GM23248 (cell line): ENCODE data around the gene XG. TPM values are rescaled to one million over a fixed set of nuclear protein-coding genes. Genes with fewer than 3 reads are reported as not detected.
"Not testable (repeated sequence)": the region's sequence is repeated elsewhere in the genome, so short reads cannot be mapped to it uniquely, and the experiment has no call there.

Experiments used
- DNase-seq: peaks from one replicate; pipeline ENCODE4 v3.0.0-alpha.2; 2015
- H2AFZ ChIP-seq: fragments of 200-600 bp; sonication (generic); 2 replicates; pipeline ENCODE4 v1.6.1; 2016; ENCODE audit warnings: antibody characterized with exemption
- H3F3A ChIP-seq: fragments of 200-600 bp; sonication (generic); 2 replicates; pipeline ENCODE4 v1.6.1; 2016; ENCODE audit warnings: mild to moderate bottlenecking, antibody characterized with exemption, mixed run types; ENCODE audit not compliant: insufficient read depth
- H3K27ac ChIP-seq: fragments of 200-600 bp; sonication (generic); 2 replicates; pipeline ENCODE4 v1.5.1; 2016; ENCODE audit warnings: mild to moderate bottlenecking
- H3K27me3 ChIP-seq: fragments of 200-600 bp; sonication (generic); replicated peaks from 2 replicates; pipeline ENCODE4 v1.6.1; 2016; ENCODE audit warnings: mild to moderate bottlenecking; ENCODE audit not compliant: insufficient read depth
- H3K36me3 ChIP-seq: fragments of 200-600 bp; sonication (generic); 2 replicates; pipeline ENCODE4 v1.6.1; 2016; ENCODE audit warnings: low read depth, mild to moderate bottlenecking
- H3K4me1 ChIP-seq: fragments of 200-600 bp; sonication (generic); 2 replicates; pipeline ENCODE4 v1.6.1; 2016; ENCODE audit warnings: mild to moderate bottlenecking; ENCODE audit not compliant: insufficient read depth
- H3K4me2 ChIP-seq: fragments of 200-600 bp; sonication (generic); one replicate; pipeline ENCODE4 v1.6.1; 2016; ENCODE audit warnings: mild to moderate bottlenecking; ENCODE audit not compliant: unreplicated experiment
- H3K4me3 ChIP-seq: fragments of 200-600 bp; sonication (generic); 2 replicates; pipeline ENCODE4 v1.5.1; 2016; ENCODE audit warnings: mild to moderate bottlenecking
- H3K79me2 ChIP-seq: fragments of 200-600 bp; sonication (generic); 2 replicates; pipeline ENCODE4 v1.6.1; 2016; ENCODE audit warnings: mild to moderate bottlenecking; ENCODE audit not compliant: insufficient read depth
- H3K9ac ChIP-seq: fragments of 200-600 bp; sonication (generic); 2 replicates; pipeline ENCODE4 v1.6.1; 2016; ENCODE audit warnings: mild to moderate bottlenecking
- H3K9me2 ChIP-seq: fragments of 200-600 bp; sonication (generic); 2 replicates; pipeline ENCODE4 v1.6.1; 2016; ENCODE audit warnings: mixed run types, mild to moderate bottlenecking, moderate library complexity; ENCODE audit not compliant: insufficient read depth
- H3K9me3 ChIP-seq: fragments of 200-600 bp; sonication (generic); one replicate; pipeline ENCODE4 v1.6.1; 2017; ENCODE audit warnings: low read depth
- H4K20me1 ChIP-seq: fragments of 200-600 bp; sonication (generic); 2 replicates; pipeline ENCODE4 v1.6.0; 2016; ENCODE audit not compliant: insufficient read depth
- EZH2 ChIP-seq: fragments of 200-600 bp; sonication (generic); IDR thresholded peaks from 2 replicates; pipeline ENCODE4 v1.6.1; 2018; ENCODE audit warnings: antibody characterized with exemption, mild to moderate bottlenecking; ENCODE audit not compliant: insufficient read depth, poor library complexity, severe bottlenecking
- EZH2phosphoT487 ChIP-seq: fragments of 200-600 bp; sonication (generic); IDR thresholded peaks from 2 replicates; pipeline ENCODE4 v1.6.1; 2018; ENCODE audit warnings: antibody characterized with exemption, moderate library complexity, mild to moderate bottlenecking, low read depth; ENCODE audit not compliant: insufficient read depth
- WGBS, 2 experiments: methylation state at CpG; one replicate each; pipeline ENCODE4 v1.1.6; 2015 to 2017; ENCODE audit warnings: low lambda C conversion rate in 2 of 2, low coverage in 1 of 2; ENCODE audit errors: missing lambda C conversion rate in 2 of 2; 5-methylcytosine and 5-hydroxymethylcytosine counted together
- in situ Hi-C: fragments of 300-500 bp; cut with MboI; formaldehyde crosslinking; loops from 2 replicates; pipeline ENCODE4 v1.15.0; 2020
- polyA plus RNA-seq: library from polyadenylated mRNA; unstranded; fragments of >200 nt; fragmentation: Nextera tagmentation; extraction: Ambion mirVana; gene quantifications from 2 replicates; pipeline ENCODE4 v1.2.1, GENCODE V29; 2016
- total RNA-seq: library from RNA; depleted of rRNA; stranded (reverse); fragments of >200 nt; shearing (Covaris generic); gene quantifications from 2 replicates; pipeline ENCODE4 v1.2.3, GENCODE V29; 2014

The XG gene
- total and polyA plus RNA-seq, 2 experiments from 2014 or later = 21.4 to 48.4 TPM

- H3K4me3 ChIP-seq = no peak overlapping the region
- no peaks in the 10 kb centered on the region for H3K9me3 ChIP-seq
- H3K4me2 ChIP-seq = no peak overlapping the region
- H3K79me2 ChIP-seq = peaks cover 45% of the 10 kb centered on the region
- 87 to 88% methylated on average over 20 of the region's 20 CpGs for WGBS, 2 experiments
- no peak overlapping the region for H3K27ac ChIP-seq
- H3K36me3 ChIP-seq = peaks cover 74% of the 10 kb centered on the region
- TF ChIP-seq EZH2phosphoT487 (no peak), EZH2 (no peak)
- H3K4me1 ChIP-seq = no peaks in the 10 kb centered on the region
- no peak overlapping the region for H3K9ac ChIP-seq
- H4K20me1 ChIP-seq = no peaks in the 10 kb centered on the region
- peaks cover 5% of the 10 kb centered on the region; the same call in 1 of the 2 replicates for H3F3A ChIP-seq
- no peaks in the 10 kb centered on the region for H3K9me2 ChIP-seq
- no peaks in the 10 kb centered on the region for H3K27me3 ChIP-seq
- in situ Hi-C loops = no loop called here
- no peak overlapping the region for H2AFZ ChIP-seq
- no peak for DNase-seq
Observed at GRCh38 chrX:2723286-2723879, 28.5 kb upstream of the XG start.

- H3K79me2 ChIP-seq, H3F3A ChIP-seq, DNase-seq, H3K9me3 ChIP-seq, H3K27me3 ChIP-seq, H2AFZ ChIP-seq, H3K9ac ChIP-seq, H3K4me2 ChIP-seq, H3K27ac ChIP-seq, H3K4me3 ChIP-seq, H3K9me2 ChIP-seq, in situ Hi-C loops, H4K20me1 ChIP-seq, H3K4me1 ChIP-seq: not testable (repeated sequence)
- H3K36me3 ChIP-seq = peaks cover 60% of the 10 kb centered on the region
- WGBS, 2 experiments = 96 to 99% methylated on average over 11 of the region's 11 CpGs
Observed at GRCh38 chrX:2727264-2727663, 24.6 kb upstream of the XG start.

GRCh38 chrX:2732076-2732475 is 19.8 kb upstream of the XG start:
- TF ChIP-seq EZH2 (no peak), EZH2phosphoT487 (no peak)
- H4K20me1 ChIP-seq = no peaks in the 10 kb centered on the region
- DNase-seq = no peak
- no peaks in the 10 kb centered on the region for H3K9me3 ChIP-seq
- H3K4me3 ChIP-seq = no peak overlapping the region
- H3K27me3 ChIP-seq = no peaks in the 10 kb centered on the region
- no peaks in the 10 kb centered on the region for H3K4me1 ChIP-seq
- no peak overlapping the region for H2AFZ ChIP-seq
- H3K36me3 ChIP-seq = peaks cover 45% of the 10 kb centered on the region
- in situ Hi-C loops = no loop called here
- H3K79me2 ChIP-seq = peaks cover 7% of the 10 kb centered on the region
- H3K4me2 ChIP-seq = no peak overlapping the region
- no peak overlapping the region for H3K27ac ChIP-seq
- H3F3A ChIP-seq = no peaks in the 10 kb centered on the region
- no peak overlapping the region for H3K9ac ChIP-seq
- 72 to 75% methylated on average over 9 of the region's 9 CpGs for WGBS, 2 experiments
- H3K9me2 ChIP-seq = no peaks in the 10 kb centered on the region

GRCh38 chrX:2732649-2733048 is 19.2 kb upstream of the XG start:
- Histone ChIP-seq H3K36me3 (peaks cover 45% of the 10 kb centered on the region), H3K9me3 (no peaks in the 10 kb centered on the region), H3K27me3 (no peaks in the 10 kb centered on the region), H3K27ac (no peak overlapping the region), H3K4me2 (no peak overlapping the region), H3F3A (no peaks in the 10 kb centered on the region), H3K9ac (no peak overlapping the region), H3K9me2 (no peaks in the 10 kb centered on the region), H2AFZ (no peak overlapping the region), H4K20me1 (no peaks in the 10 kb centered on the region), H3K4me1 (no peaks in the 10 kb centered on the region), H3K79me2 (peaks cover 7% of the 10 kb centered on the region), H3K4me3 (no peak overlapping the region)
- no peak for DNase-seq
- in situ Hi-C loops = no loop called here
- TF ChIP-seq EZH2 (no peak), EZH2phosphoT487 (no peak)

- Histone ChIP-seq H3K4me3 (no peak overlapping the region), H3K9me3 (no peaks in the 10 kb centered on the region), H3K27ac (no peak overlapping the region), H3K4me1 (no peaks in the 10 kb centered on the region), H3K27me3 (no peaks in the 10 kb centered on the region), H4K20me1 (no peaks in the 10 kb centered on the region), H3K9ac (no peak overlapping the region), H3K79me2 (peaks cover 7% of the 10 kb centered on the region), H3K36me3 (peaks cover 46% of the 10 kb centered on the region), H3F3A (no peaks in the 10 kb centered on the region), H3K9me2 (no peaks in the 10 kb centered on the region), H3K4me2 (no peak overlapping the region), H2AFZ (no peak overlapping the region)
- TF ChIP-seq EZH2 (no peak), EZH2phosphoT487 (no peak)
- 89 to 90% methylated on average over 9 of the region's 9 CpGs for WGBS, 2 experiments
- no peak for DNase-seq
- in situ Hi-C loops = no loop called here
Observed at GRCh38 chrX:2733286-2733685, 18.6 kb upstream of the XG start.
